ENCODE data around the gene KLK11. TPM values are rescaled to one million over a fixed set of nuclear protein-coding genes. Genes with fewer than 3 reads are reported as not detected.
A peak's percentile ranks its signal among the peaks of the same experiment; 100 is the strongest.

The KLK11 gene
- total RNA-seq, 1 experiment from 2014 or later: not detected

DNA sequence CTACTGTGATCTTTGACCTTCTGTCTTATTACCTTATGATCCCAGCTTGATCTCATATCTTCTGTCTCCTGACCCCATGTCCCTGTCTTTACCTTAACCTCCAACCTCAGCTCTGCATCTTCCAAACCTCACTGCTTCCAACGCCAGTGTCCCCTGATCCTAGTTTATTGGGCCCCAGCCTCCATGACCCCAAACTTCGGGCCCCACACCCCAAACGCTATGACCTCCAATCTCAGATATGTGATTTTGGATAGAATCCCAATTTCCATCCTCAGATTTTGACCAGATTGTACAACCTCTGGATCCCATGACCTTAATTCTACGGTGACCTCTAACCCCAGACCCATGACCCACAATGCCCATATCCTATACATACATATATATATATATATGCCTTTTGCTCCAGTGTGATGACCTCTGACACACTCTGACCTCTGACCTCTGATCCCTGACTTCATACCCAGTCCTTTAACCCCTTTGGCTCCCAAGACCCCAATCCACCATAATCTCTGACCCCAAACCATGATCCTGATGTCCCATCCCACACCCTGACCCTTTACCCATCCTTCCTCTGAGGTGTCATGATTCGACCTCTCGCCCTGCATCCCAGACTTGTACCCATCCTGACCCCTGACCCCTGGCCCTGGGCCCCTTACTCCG is 4.9 kb upstream of the KLK11 start:
- in situ Hi-C loops (cut with HindIII; ENCODE audit: low sequenced_read_pairs): no loop called here
- no peak for DNase-seq (ENCODE audit: low spot score)

DNA sequence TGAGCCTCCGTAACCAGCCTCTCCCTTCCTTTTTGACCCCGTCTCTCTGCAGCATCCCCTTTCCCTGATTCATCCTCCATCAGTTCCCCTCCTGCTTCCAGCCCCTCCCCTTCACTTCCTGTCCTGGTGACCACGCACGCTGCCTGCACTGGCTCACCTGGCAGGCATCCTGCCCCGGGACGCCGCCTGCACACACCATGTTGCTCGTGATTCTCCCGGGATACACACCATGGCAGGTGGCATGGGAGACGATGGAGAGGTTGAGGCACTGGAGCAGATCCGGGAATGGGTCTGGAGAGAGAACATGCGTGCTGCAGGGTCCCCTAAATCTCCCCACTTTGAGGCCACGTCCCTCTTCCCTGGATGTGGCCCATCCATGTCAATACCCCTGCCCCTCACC is 4.2 kb upstream of the KLK11 start:
- in situ Hi-C loops (cut with HindIII; ENCODE audit: low sequenced_read_pairs): no loop called here
- no peak for DNase-seq (ENCODE audit: low spot score)

DNA sequence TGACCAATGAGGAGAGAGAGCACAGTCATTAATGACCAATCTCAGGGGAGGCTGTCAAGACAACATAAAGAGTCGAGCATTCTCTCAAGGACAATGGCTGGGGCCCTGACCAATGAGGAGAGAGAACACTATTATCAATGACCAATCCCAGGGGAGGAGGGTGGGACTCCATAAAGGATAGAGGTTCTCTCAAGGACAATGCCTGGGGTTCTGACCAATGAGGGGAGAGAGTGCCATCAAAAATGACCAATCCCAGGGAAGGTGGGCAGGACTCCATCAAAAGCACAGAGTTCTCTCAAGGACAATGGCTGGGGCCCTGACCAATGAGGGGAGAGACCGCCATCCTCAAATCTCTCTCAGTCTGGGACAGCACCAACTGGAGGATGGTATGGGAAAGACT is 3.3 kb upstream of the KLK11 start:
- DNase-seq (ENCODE audit: low spot score): no peak
- in situ Hi-C loops (cut with HindIII; ENCODE audit: low sequenced_read_pairs): no loop called here

DNA sequence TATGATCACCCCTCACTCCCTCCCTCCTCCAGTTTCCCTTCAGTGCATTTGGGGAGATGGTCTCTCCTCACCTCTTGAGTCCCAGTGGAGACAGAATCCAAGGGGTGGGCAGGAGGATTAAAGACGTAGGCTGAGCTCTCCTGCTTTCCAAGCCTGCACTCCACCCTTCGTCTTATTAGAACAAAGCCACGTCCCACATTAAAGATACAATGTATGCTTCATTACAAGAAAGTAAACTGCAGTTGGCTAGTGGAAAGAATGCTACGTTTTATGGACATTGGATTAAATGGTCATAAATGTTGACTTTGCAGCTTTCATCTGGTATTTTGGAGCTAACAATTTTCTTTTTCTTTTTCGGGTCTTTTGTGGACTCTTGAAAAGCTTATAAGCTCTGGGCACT is 1.5 kb upstream of the KLK11 start:
- DNase-seq (ENCODE audit: low spot score): no peak
- in situ Hi-C loops (cut with HindIII; ENCODE audit: low sequenced_read_pairs): no loop called here

DNA sequence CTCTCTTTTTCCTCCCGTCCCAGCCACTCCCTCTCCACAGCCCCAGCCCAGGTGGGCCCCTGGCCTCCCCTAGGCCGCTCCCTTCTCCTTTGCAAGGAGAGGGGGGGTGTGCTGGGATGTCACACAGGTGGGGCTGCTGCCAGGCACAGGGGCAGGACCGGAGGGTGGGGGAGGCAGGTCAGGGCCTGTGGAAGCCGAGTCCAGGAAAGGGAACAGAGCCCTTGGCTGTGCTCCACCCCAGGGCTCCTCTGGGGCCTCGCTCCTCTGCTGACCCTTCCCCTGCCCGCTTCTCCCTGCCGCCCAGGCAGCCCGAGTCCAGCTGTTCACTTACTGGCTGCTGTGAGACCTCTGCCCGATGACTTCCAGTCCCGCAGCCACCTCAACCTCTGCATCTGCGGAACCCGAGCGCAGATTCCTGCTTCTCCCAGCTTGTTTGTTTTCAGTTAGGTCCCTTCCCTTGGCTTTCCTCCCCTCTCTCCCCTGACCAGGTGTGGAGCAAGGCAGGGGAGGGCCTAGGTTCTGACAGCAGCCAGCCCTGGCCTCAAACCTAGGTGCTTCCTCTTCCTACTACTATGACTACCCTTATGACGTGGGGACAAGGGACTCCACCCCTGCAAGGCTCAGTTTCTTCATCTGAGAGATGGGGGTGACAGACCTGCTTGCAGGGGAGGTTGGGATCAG is 850 bp upstream of the KLK11 start:
- in situ Hi-C loops (cut with HindIII; ENCODE audit: low sequenced_read_pairs): no loop called here

DNA sequence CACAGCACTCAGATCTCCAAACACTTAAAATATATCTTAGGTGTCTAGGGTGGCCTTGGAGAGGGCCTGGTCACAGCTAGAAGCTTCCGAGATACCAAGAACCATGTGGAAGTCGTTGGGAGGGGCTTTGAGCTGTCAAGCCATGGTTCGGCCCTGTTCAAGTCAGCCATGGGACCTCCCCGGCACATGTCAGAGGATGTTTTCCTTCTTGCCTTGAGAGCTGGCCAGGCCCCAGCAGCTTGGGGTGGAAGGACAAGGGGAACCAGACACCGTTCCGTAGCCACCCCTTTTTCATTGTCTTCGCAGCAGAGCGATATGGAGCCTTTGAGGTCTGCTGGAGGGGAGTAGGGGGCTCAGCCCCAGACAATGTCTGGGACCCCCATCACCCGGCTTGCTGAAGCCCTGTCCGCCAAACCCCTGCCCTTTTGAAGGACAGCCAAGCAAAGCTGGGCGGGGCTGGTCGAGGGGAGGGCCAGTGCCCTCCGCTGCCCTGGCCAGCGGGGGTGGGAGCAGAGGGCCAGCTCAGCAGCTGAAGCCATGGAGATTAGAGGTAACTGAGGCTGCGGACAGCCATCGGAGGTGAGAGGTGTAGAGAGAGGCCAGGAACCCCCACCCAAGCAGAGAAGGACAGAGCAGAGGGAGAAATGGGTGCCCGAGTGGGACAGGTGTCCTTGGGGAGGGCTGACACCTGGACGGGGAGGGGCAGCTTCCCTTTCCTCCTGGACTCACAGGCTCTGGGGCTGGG is 435 bp downstream of the KLK11 start:
- in situ Hi-C loops (cut with HindIII; ENCODE audit: low sequenced_read_pairs): no loop called here
- DNase-seq (ENCODE audit: low spot score): no peak

More for the DNA sequence above, 850 bp upstream of the KLK11 start:
- no peak for DNase-seq (ENCODE audit: low spot score)

DNA sequence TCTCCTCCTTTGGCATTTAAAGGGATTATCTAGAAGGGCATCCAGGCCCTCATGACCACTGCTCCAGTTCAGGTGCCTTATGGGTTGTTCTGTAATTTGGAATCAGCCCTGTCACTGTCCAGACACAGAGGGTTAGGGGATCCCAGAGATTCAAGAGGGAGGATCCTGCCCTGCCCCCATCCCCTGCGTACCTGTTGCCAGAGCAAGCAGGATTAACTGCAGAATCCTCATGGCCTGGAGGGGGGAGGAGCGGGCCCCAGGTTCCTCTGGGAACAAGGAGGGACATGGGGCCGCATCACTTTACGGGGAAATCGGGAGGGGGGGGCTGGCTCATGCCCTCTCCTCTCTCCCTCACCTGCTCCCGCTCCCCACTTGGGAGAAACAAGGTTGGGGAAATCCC is 1.0 kb downstream of the KLK11 start:
- no peak for DNase-seq (ENCODE audit: low spot score)
- in situ Hi-C loops (cut with HindIII; ENCODE audit: low sequenced_read_pairs): no loop called here

DNA sequence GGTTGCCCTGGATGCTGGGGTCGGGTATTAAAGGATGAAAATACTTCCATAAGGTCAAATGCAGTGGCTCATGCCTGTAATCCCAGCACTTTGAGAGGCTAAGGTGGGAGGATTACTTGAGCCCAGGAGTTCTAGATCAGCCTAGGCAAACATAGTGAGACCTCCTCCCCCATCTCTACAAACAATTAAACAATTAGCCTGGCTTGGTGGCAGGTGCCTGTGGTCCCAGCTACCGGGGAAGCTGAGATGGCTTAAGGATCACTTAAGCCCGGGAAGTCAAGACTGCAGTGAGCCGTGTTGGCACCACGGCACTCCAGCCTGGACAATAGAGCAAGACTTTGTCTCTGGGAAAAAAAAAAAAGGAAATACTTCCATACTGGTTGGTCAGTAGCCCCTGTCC is 1.5 kb downstream of the KLK11 start:
- in situ Hi-C loops (cut with HindIII; ENCODE audit: low sequenced_read_pairs): no loop called here
- no peak for DNase-seq (ENCODE audit: low spot score)

DNA sequence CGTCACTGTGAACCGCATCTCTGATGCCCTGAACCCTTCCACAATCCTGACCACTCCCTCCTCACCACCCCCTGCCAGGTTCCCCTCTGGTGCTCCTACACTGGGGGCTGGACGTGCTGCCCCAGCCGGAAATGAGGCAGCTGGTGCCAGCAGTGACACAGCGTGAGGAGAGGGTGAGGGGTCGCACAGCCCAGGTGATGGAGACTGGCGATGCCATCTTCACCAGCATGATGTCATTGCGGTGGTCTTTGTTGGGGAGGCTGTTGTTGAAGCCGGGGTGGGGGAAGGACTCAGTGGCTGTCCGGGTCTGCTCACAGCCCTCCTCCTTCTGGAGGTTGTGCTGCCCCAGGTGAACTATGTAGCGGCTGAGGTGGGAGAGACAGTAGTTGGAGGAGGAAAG is 2.5 kb downstream of the KLK11 start:
- in situ Hi-C loops (cut with HindIII; ENCODE audit: low sequenced_read_pairs): no loop called here
- no peak for DNase-seq (ENCODE audit: low spot score)

DNA sequence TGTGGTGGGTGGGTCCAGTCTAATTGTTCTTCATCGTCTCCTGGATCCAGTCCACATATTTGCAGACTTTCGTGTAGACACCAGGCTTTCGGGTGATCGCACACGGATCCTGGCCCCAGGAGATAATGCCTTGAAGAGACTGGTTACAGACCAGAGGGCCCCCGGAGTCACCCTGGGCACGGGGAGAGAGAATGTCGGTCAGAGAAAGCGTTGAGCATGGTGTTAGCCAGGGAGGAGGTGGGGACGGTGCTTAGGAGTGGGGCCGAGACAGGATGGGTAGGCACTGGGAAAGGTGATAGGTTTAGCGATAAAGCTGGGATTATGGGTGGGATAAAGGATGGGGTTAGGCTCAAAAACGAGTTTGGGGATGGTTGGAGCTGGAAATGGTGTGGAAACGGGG is 3.9 kb downstream of the KLK11 start:
- in situ Hi-C loops (cut with HindIII; ENCODE audit: low sequenced_read_pairs): no loop called here
- no peak for DNase-seq (ENCODE audit: low spot score)

DNA sequence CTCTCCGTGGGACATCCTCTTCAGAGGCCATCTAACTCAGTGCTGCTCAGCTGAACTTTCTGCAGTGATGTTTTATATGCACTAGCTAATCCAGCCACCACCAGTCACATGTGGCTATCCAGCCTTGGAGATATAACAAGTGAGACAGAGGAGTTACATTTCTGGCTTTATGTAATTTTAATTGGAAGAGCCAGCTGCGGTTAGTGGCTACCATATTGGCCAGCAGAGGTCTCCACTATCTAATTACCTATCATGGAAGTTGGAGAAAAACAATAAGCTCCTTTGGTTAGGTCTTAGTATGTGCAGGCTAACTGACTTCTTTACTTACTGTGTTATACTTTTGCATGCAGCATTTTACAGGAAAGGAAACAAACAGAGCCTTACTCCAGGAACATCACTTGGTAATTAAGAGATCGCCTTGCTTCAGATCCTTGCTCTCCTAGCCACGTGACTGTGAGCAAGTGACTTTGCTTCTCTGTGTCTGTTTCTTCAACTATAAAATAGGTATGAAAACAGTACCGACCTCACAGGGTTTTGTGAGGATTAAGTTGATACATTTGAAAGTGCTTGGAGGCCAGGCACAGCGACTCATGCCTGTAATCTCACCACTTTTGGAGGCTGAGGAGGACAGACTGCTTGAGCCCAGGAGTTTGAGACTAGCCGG is 5.3 kb downstream of the KLK11 start:
- in situ Hi-C loops (cut with HindIII; ENCODE audit: low sequenced_read_pairs): no loop called here
- peak; percentile 74 for DNase-seq (ENCODE audit: low spot score)

DNA sequence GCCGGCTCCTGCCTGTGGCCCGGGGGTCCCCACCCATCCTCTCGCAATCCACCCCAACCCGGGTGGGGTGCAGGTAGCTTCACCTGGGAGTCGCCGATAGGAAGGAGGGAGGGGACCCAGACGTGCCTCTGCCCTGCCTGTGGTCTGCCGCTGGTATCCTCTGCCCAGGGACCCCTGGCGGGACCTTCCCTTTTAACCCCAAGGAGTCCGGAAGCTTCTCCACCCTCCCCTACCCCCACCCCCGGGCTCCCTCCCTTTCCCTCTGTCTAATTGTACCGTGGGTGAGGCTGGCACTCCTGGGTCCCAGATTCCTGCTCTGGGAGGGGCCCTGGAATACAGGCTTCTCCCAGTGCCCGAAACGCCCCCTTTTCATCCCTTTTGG is 6.9 kb downstream of the KLK11 start, which contains the start of gene KLK10:
TSS of gene KLK10 (minus strand) at position 166 of the 382 bp plus-strand sequence. CDS start 579 bp downstream, outside the sequence.
- no peak for DNase-seq (ENCODE audit: low spot score)
- in situ Hi-C loops (cut with HindIII; ENCODE audit: low sequenced_read_pairs): no loop called here

DNA sequence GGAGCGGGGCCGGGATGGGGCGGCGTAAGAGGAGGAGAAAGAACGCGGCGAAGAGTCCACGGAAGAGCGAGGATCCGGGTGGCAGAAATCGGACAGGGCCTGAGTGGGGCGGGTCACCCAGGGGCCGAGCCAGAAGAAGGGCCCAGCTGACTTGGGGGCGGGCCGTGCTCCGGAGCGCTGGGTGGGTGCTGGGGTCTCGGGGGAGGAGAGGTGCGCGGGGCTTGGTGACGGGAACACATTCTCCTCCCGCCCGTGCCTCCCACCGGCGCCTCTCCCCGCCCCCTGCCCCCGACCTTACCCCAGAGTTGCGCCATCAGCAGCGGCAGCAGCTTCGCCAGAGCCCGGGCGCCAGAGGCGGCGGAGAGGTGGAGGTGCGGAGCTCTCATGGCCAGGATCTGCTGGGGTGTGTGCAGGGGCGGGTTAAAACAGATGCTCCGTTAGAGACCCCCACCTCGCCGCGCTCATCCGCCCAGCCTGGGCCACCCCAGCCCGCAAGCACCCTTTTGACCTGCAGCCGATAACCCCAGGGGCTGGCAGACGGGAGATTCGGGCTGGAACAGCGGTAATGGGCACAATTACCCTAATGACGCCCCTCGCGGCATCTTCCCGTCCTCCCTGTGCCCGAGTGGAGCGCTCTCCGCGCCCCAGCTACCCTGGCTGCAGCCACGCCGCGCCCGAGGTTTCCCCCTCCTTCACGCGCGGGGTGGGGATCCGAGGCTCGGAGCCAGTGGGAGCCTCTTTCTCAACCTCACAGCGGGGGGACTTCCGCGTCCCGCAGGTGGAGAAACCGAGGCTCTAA is 7.5 kb downstream of the KLK11 start:
- in situ Hi-C loops (cut with HindIII; ENCODE audit: low sequenced_read_pairs): no loop called here
- DNase-seq (ENCODE audit: low spot score): peak; percentile 23

DNA sequence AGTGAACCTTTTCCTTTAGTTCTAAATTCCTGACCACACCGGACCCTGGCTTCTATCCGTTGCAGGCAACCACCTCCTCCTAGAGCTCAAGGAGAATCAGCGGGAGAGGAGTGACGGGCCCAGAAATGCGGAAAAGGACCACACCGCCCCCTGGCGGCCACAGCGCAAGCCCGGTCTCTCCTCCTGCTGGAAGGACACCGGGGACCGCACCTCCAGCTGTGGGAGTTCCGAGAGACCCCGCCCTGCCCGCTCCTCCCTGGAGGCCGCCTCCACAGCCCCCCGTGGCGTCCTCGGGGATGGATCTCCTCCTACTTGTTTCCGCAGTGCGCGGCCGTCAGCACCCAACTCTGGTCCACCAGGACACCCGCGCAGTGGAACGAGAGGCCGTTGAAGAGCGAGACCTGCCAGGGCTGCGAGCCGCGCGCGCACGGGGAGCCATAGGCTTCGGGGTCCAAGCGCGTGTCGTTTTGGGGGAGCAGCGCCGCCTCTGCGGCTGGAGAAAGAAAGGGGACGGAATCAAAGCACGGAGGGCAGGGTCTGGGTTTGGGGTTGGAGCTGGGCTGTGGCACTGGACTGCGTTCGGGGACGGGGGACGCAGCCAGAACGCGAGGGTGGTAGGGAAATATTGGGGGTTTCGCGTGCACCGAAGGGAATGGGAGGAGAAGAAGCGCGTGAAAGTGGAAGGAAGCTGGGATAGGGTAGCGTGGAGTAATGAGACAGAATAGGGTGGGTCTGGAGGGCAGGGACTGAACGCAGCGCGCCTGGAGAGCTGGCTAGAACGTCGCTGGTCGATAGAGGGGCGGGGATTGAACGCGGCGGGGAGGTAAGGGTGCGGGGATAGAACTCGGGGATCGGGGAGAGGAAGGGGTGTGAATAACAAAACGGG is 9.4 kb downstream of the KLK11 start:
- in situ Hi-C loops (cut with HindIII; ENCODE audit: low sequenced_read_pairs): no loop called here
- DNase-seq (ENCODE audit: low spot score): peak; percentile 68

DNA sequence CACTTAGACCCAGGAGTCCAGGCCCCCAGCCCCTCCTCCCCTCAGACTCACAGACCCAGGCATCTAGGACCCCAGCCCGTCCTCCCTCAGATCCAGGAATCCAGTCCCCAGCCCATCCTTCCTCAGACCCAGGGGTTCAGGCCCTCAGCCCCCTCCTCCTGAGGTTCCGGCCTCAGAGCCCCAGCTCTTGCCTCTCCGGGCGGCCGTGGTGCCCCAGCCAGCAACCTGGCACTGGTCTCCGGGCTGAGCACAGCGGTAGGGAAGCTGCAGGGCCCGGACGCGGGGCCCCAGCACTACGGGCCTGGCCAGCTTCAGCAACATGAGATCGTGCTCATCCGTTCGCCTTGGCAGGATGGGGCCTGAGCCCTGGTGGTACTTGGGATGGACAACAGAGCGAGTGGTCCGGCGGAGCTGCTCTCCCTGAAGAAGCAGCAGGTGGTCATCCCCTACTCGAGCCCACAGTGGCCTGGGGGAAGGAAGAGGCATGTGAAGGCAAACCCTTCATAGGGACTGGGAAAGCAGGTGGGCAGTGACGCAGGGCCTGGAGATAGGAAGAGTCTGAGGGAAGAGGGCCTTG is 10.6 kb downstream of the KLK11 start:
- in situ Hi-C loops (cut with HindIII; ENCODE audit: low sequenced_read_pairs): no loop called here

DNA sequence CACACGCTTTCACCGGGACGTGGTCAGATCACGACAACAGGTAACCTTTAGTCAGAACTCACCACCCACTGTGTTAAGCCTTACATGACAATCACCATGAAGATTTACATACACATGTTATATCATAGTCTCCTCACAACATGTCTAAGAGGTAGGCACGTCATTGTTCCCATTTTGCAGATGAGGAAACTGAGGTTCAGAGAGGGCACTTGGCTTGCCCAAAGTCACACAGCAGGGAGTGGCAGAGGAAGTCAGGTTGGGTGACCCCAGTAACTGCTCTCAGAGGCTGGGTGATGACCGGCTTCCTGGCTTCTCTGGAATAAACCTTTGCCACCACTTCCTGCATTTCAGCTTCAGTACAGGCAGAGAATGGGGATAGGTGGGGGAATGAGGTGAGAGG is 12.2 kb downstream of the KLK11 start:
- in situ Hi-C loops (cut with HindIII; ENCODE audit: low sequenced_read_pairs): no loop called here
- no peak for DNase-seq (ENCODE audit: low spot score)

More for the DNA sequence above, 10.6 kb downstream of the KLK11 start:
- no peak for DNase-seq (ENCODE audit: low spot score)

DNA sequence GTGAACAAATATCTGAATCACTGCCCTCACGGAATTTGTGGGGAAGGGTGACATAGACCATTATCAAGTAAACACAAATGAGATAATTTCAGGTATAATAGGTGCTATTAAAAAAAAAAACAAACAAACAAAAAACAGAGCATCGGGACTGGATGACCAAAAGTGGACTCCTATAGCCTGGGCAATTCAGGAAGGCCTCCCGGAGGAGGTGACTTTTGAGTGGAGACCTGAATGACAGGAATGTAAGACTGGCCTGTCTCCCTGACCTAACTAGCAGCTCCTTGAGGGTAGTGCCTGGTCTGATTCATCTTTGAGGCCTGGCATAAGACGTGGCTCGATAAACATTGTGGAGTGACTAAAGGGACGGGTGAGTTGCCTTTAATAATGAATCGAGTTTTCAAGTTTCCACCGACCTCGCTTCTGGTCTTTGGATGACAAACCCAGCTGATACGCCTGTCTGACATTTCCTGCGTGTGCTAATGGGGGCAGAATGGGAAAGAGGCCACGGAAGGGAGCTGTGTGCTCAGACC is 13.7 kb downstream of the KLK11 start:
- DNase-seq (ENCODE audit: low spot score): no peak
- in situ Hi-C loops (cut with HindIII; ENCODE audit: low sequenced_read_pairs): no loop called here

Measured in G401 (cell line).